Spleen (tissue), 7 donors: ENCODE results near the gene ERG.

ENCODE experiments used
- CTCF ChIP-seq, 11 experiments: fragments of 200-600 bp in 7 of 11; fragments of 450-650 bp in 4 of 11; sonication (generic) in 4 of 11; IDR thresholded peaks in 8 of 11; conservative IDR thresholded peaks in 3 of 11; 1 replicate in 7 of 11; 2 replicates in 4 of 11; pipeline versions ENCODE4 v1.4.0 to v1.8.0; 2016 to 2021; ENCODE audit warnings: antibody characterized with exemption in 11 of 11, inconsistent platforms in 4 of 11, mild to moderate bottlenecking in 1 of 11
- POLR2AphosphoS5 ChIP-seq, 3 donors: sonication (generic); formaldehyde crosslinking; IDR thresholded peaks; one replicate each; pipeline ENCODE4 v1.5.1; 2017; ENCODE audit warnings: antibody characterized with exemption in 3 of 3
- donor health status: DM: no; HTN: no; CAD: no; lungs with moderate emphysema.
- donor health status: DM: no; HTN: no; CAD: no.
- donor health status: DM: no; HTN: no; CAD: no.

DNA sequence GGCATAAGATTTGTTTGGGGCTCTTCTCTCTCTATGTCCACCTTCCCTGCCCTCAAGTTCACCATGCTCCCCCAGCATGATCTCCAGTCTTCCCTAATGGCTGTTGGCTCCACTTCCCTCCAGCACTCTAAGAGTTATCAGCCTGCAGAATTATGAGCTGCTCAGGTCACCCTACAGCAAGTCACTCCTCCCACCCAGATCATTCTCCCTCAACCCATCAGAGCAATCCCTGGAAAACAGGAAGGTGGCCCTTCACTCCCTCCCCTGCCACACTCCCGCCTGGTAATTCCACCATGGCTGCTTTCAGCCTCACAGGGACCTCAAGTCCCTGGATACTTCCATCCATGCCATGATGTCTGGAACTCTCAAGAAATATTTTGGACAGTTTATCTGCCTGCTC lies 137.0 kb downstream of the ERG start:
- TF ChIP-seq POLR2AphosphoS5 (IDR thresholded peaks at IDR 0.05) (no peak), CTCF (IDR thresholded peaks at IDR 0.05 in 8 of 11, conservative IDR thresholded peaks at IDR 0.05 in 3 of 11) (no peak)
